GM19395 (cell line): ENCODE results near the gene GPS1.

ENCODE experiments used
- ATAC-seq: cut with Tn5 transposase; IDR thresholded peaks from one replicate; pipeline ENCODE4 v1.9.1; 2021; ENCODE audit warnings: mild to moderate bottlenecking, moderate library complexity; ENCODE audit not compliant: unreplicated experiment

Gene GPS1

GRCh38 chr17:82056729-82057621 is 5.3 kb downstream of the GPS1 start:
- ATAC-seq, result no peak

DNA sequence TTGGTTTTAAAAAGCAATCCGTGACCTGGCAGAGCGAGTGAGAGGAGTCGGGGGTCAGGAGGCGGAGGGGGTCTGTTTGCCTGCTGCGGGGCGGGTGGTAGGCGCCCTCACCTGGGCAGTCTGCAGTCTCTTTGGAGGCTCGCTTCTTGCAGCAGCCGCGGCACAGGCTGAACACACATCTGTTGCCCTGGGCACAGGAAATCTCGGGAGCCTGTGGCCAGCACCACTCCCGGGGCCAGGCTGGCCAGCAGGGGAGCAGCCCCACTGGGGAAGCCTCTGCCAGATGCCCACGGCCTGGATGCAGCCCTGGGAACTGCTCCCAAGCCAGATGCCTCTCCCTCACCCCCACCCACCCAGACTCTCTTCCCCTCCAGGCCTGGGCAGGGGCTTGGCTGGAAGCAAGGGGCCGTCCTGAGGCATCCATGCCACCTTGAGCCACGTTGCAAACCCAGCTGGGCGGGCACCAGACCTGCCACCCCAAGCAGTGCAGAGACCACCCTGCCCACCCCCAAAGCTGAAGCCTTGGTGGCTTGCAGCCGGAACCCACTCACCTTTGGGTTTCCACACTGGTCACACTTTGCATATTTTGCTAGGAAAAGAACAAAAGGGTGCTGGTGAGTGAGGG is 6.6 kb downstream of the GPS1 start:
- ATAC-seq, result no peak

DNA sequence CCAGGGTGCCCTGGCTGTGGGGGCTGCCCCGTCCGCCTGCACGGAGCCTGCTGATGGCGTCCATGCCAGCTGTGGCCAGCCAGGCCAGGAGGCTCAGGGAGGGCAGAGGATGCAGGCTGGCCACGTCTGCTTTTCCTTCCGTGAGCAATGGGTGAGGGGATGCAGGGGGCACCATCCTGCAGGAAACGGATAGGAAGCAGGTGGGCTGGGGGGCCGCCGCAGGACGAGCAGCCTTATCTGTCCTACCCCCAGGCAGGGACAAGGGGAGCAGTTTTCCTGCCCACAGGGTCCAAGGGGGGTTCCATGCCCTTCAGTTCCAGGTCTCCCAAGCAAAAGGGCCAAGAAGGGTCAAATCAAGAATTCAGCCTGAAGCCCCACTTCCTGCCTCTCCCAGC is 7.2 kb downstream of the GPS1 start:
- no peak for ATAC-seq

GRCh38 chr17:82059272-82060000 is 7.7 kb downstream of the GPS1 start:
- ATAC-seq, result no peak

DNA sequence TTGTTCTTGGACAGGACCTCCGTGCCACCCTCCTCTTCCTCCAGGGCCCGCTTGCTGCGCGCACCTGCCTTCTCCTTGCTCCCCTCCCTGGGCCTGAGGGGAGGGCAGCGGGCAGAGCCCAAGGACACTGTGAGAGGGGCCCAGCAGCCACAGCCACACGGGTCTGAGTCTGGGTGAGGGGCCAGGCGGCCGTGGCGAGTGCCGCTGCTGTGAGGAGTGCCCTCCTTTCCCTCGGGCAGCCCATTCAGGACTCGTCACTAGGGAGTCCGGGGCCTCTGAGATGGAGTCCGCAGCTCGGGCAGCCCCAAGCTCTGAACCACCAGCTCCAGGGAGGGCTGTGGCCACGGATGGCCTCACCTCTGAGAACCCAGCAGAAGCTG is 8.3 kb downstream of the GPS1 start:
- ATAC-seq, result no peak

- no peak for ATAC-seq
Measured at GRCh38 chr17:82060614-82061013, 8.9 kb downstream of the GPS1 start.

GRCh38 chr17:82061047-82061925 is 9.6 kb downstream of the GPS1 start:
- ATAC-seq, result no peak

DNA sequence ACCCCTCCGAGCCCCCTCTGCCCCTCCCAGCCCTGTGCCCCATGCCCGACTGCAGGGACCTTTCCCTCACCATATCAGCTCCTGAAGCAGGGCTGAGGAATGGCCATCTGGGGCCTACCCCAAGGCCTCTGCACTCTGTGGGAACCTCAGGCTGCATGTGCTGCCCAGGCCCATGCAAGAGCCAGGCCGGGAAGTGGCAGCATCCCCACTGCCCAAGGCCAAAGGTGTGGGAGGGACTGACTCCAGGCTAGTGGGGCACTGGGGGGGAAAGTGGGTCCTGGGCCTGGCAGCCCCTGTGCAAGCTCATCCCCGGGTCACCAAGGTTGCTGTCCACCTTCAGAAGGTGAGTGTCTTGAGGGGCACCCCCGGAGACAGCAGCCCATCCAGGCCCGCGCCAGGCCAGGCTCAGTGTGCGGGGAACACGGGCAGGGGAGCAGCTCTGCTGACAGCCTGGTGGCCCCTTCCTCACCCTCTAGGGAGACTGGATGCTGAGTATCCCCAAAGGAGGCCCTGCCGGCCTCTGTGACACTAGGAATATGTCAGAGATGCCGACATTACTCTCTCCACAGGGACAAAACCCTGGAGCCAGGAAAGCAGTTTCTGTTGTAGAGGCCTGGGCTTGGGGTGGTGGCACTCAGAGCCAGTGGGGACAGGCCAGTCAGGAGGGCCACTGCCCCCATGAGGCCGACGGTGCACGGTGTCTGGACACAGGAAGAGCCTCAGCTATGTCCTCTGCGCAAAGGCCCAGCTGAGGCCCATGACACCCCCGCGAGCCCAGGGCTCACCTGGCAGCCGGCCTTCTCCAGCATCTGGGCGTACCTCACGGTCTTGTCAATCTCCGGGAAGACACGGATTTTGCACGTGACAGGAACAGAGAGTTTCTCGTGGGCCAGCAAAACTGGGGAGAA is 10.6 kb downstream of the GPS1 start:
- no peak for ATAC-seq

DNA sequence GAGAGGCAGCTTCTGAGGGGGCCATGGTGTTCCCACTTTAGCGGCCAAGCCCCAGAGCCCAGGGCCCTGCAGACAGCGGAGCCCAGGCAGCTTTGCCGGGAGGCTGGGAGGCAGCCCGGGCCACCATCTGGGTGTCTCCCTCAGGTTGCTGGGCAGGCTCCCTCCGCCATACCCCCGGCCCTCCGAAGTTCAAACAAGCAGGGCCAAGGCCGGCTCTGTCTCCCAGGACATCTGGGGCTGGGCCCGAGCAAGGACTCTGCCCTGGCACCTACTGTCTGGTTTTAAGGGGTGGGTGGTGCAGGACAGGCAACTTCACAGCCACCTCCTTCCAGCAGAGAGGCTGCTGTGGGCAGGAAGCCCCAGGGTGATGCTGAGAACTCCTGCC is 11.3 kb downstream of the GPS1 start:
- no peak for ATAC-seq

GRCh38 chr17:82063424-82064415 is 12.0 kb downstream of the GPS1 start:
- ATAC-seq, result no peak

DNA sequence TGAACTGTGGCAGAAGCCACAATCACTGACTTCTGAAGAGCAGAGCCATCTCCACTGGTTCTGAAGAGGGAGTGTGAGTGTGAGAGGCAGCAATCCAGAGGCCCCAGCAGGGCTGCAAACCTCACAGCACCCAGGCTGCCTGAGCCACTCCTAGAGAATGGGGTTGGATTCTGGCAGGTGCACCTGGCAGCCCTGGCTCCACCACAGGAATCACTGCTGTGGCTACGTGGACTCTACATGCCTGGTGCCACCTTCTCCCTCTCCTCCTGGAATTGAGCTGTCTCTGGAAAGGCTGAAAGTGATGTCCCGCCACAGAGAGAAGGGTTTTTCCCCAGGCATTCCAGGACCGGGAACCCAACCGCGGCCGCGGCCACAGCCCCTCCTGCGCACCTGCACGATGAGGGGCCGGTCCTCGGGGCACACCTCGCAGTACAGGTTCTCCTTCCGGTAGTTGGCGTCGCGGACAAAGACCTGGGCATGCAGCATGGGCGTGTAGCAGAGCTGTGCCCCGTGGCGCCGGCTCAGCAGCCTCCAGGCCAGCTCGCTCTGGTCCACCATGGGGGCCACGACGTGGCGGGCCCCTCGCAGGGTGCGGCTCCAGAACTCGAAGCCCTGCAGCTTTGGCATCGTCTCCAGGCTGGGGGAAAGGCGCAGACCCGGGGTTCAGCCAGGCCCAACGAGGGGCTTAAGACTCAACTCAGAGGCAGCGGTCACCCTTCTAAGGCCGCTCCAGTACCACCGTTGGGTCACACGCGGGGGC is 12.9 kb downstream of the GPS1 start:
- ATAC-seq, result no peak

DNA sequence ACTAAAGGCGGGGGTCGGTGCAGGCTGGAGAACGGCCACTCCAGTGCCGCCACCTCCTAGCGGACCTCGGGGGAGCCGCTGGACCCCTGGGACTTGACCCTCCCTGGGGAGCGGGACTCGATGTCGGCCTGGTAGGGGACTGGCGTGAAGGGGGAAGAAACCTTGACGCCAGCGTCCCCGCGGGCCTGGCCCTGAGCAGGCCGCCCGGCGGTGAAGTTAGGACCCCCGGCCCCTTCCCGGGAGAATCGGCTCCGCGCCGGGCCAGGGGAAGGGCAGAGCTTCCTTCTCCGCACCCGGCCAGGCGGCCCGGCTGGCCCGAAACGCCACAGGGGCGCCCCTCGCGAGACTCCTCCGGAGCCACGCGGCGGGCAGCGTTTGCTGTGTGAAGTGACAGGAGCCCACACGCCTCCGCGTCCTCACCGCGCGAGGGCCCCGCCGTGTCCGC is 13.5 kb downstream of the GPS1 start:
- peak; percentile 32 for ATAC-seq

DNA sequence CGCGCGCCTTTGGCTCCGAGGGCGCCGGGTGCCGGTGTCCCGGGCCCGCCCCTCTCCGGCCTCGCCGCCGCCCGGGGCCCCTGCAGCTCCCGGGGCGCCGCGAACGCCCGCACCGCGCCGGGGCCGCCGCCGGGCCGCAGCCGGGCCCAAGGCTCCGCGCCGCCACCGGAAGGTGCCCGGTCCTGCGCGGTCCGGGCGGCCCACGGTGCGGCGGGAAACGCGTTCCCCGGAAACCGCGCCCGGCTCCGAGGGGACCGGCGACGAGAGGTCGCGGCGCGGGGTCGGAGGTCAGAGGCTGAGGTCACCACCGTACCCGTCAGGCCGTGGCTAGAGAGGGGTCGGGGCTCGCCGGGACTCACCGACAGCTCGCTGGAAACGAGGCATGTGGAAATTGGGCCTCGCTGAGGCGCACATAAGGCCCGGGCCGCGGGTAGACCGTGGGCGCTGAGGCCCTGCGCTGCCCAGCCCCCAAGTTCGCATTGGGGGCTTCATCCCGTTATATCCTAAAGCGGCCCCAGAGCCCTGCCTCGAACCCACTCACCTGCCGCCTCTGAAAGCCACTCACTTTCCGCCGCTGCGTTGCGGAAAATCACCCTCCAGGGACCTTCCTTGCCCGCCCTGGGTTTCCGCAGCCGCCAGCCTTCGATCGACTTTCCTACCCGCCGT is 14.1 kb downstream of the GPS1 start, which contains the start of gene DUS1L:
Gene DUS1L, minus strand, starts transcription at position 167 of the 666 bp plus-strand sequence. CDS start 745 bp downstream, outside the sequence.
- ATAC-seq, result peak; percentile 61

- ATAC-seq, result no peak
Measured at GRCh38 chr17:82070611-82071010, 18.9 kb downstream of the GPS1 start.

DNA sequence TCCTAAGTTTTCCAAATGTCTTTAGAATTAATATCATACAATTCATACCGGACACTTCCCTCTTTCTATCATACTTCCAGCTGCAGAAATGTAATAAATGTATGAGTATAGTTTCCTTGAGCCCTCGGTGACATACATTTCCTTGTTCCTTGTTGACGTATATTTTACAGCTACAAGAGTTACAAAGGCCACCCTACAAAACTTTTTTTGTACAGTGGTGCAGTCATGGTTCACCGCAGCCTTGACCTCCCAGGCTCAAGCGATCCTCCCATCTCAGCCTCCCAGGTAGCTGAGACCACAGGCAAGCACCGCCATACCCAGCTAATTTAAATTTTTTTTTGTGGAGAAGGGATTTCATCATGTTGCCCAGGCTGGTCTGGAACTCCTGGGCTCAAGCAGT is 21.1 kb downstream of the GPS1 start:
- ATAC-seq, result no peak

GRCh38 chr17:82073446-82073845 is 21.7 kb downstream of the GPS1 start:
- ATAC-seq, result no peak
